CD14-positive monocyte (primary cell): Measurements from ENCODE around the gene SOAT1. TPM values are rescaled to one million over a fixed set of nuclear protein-coding genes. Genes with fewer than 3 reads are reported as not detected.

Experiments used
- DNase-seq, 3 donors: peaks; one replicate each; pipeline ENCODE4 v3.0.0-alpha.2; 2011 to 2022
- H2AFZ ChIP-seq: 2 replicates; pipeline ENCODE4 v1.6.0; 2012; ENCODE audit warnings: mild to moderate bottlenecking, low read depth, low read length, inconsistent platforms; ENCODE audit not compliant: insufficient read depth, poor library complexity, severe bottlenecking
- H3K27ac ChIP-seq, 2 donors: 1 replicate in 1 of 2; 2 replicates in 1 of 2; pipeline ENCODE4 v1.5.1; 2012 to 2013; ENCODE audit warnings: low read length in 2 of 2, control low read depth in 1 of 2, inconsistent platforms in 1 of 2, low read depth in 1 of 2, mild to moderate bottlenecking in 1 of 2
- H3K27me3 ChIP-seq, 2 donors: one replicate each; pipeline versions ENCODE4 v1.6.0 to v1.6.1; 2011 to 2013; ENCODE audit warnings: low read length in 2 of 2; ENCODE audit not compliant: control insufficient read depth in 2 of 2, insufficient read depth in 2 of 2
- H3K36me3 ChIP-seq, 2 donors: replicated peaks in 1 of 2; 1 replicate in 1 of 2; 2 replicates in 1 of 2; pipeline versions ENCODE4 v1.5.1 to v1.6.1; 2012 to 2013; ENCODE audit warnings: low read length in 2 of 2, control low read depth in 1 of 2, inconsistent platforms in 1 of 2, mild to moderate bottlenecking in 1 of 2; ENCODE audit not compliant: insufficient read depth in 2 of 2, control insufficient read depth in 1 of 2
- H3K4me1 ChIP-seq, 2 donors: 1 replicate in 1 of 2; 2 replicates in 1 of 2; pipeline versions ENCODE4 v1.5.1 to v1.6.1; 2012 to 2013; ENCODE audit warnings: low read length in 2 of 2, control low read depth in 1 of 2, inconsistent platforms in 1 of 2, mild to moderate bottlenecking in 1 of 2, moderate library complexity in 1 of 2; ENCODE audit not compliant: insufficient read depth in 2 of 2, control insufficient read depth in 1 of 2
- H3K4me2 ChIP-seq: replicated peaks from 2 replicates; pipeline ENCODE3; 2012; ENCODE audit warnings: low read length, moderate library complexity, mild to moderate bottlenecking; ENCODE audit not compliant: poor library complexity, severe bottlenecking; ENCODE audit errors: extremely low read depth
- H3K4me3 ChIP-seq, 3 experiments: fragments of 200-600 bp in 1 of 3; sonication (generic) in 1 of 3; replicated peaks in 1 of 3; 1 replicate in 2 of 3; 2 replicates in 1 of 3; pipeline ENCODE4 v1.5.1; 2011 to 2013; ENCODE audit warnings: low read length in 3 of 3, mild to moderate bottlenecking in 3 of 3, control low read depth in 2 of 3, low read depth in 2 of 3, inconsistent platforms in 1 of 3, moderate library complexity in 1 of 3
- H3K79me2 ChIP-seq: 2 replicates; pipeline ENCODE4 v1.6.0; 2012; ENCODE audit warnings: mild to moderate bottlenecking, control low read depth, inconsistent platforms, low read length, moderate library complexity; ENCODE audit not compliant: insufficient read depth
- H3K9ac ChIP-seq: 2 replicates; pipeline ENCODE4 v1.6.0; 2017; ENCODE audit warnings: low read length, mild to moderate bottlenecking; ENCODE audit not compliant: insufficient read depth, poor library complexity, severe bottlenecking
- H3K9me3 ChIP-seq, 2 donors: replicated peaks in 1 of 2; 1 replicate in 1 of 2; 2 replicates in 1 of 2; pipeline versions ENCODE4 v1.5.1 to v1.6.1; 2012 to 2013; ENCODE audit warnings: low read length in 2 of 2, control low read depth in 1 of 2; ENCODE audit not compliant: control insufficient read depth in 1 of 2, insufficient read depth in 1 of 2
- H4K20me1 ChIP-seq: 2 replicates; pipeline ENCODE4 v1.6.0; 2012; ENCODE audit warnings: mild to moderate bottlenecking, low read length, control low read depth, moderate library complexity; ENCODE audit not compliant: insufficient read depth
- H3K27ac Mint-ChIP-seq, 7 donors: one replicate each; pipeline ENCODE4 v1.8.0; 2020; ENCODE audit warnings: mild to moderate bottlenecking in 7 of 7, mixed read lengths in 7 of 7, moderate library complexity in 6 of 7, inconsistent platforms in 2 of 7
- H3K27me3 Mint-ChIP-seq, 3 donors: one replicate each; pipeline ENCODE4 v1.8.0; 2021 to 2022; ENCODE audit warnings: low read depth in 3 of 3, mild to moderate bottlenecking in 3 of 3, mixed read lengths in 3 of 3, moderate library complexity in 3 of 3, inconsistent platforms in 1 of 3
- H3K36me3 Mint-ChIP-seq, 2 donors: one replicate each; pipeline ENCODE4 v1.8.0; 2020; ENCODE audit warnings: mixed read lengths in 2 of 2, inconsistent platforms in 1 of 2, mild to moderate bottlenecking in 1 of 2
- H3K4me1 Mint-ChIP-seq: one replicate; pipeline ENCODE4 v1.8.0; 2020; ENCODE audit warnings: mild to moderate bottlenecking, mixed read lengths
- H3K4me3 Mint-ChIP-seq, 2 donors: one replicate each; pipeline ENCODE4 v1.8.0; 2020; ENCODE audit warnings: mild to moderate bottlenecking in 2 of 2, mixed read lengths in 2 of 2, moderate library complexity in 1 of 2
- H3K9me3 Mint-ChIP-seq, 7 donors: one replicate each; pipeline ENCODE4 v1.8.0; 2020 to 2022; ENCODE audit warnings: mixed read lengths in 7 of 7, mild to moderate bottlenecking in 6 of 7, moderate library complexity in 6 of 7, inconsistent platforms in 2 of 7
- CTCF ChIP-seq: fragments of 200-600 bp; IDR thresholded peaks from one replicate; pipeline ENCODE4 v1.8.0; 2022; ENCODE audit warnings: antibody characterized with exemption, mild to moderate bottlenecking
- WGBS: methylation state at CpG from one replicate; pipeline ENCODE4 v1.1.5; 2013; ENCODE audit warnings: missing lambda C conversion rate; ENCODE audit not compliant: insufficient coverage; 5-methylcytosine and 5-hydroxymethylcytosine counted together
- intact Hi-C, 2 donors: fragments of 100-400 bp; cut with micrococcal nuclease; formaldehyde crosslinking; loops; one replicate each; pipeline versions ENCODE4 v1.15.0 to v1.15.1; 2023
- polyA plus RNA-seq, 3 donors: library from polyadenylated mRNA; depleted of rRNA in 1 of 3; unstranded in 2 of 3; stranded (reverse) in 1 of 3; fragments of 300-500 nt in 2 of 3; fragments of >200 nt in 1 of 3; fragmentation: Illumina TruSeq in 2 of 3; gene quantifications; 1 replicate in 2 of 3; 2 replicates in 1 of 3; pipeline ENCODE4 v1.2.3, GENCODE V29; 2012 to 2021

SOAT1 gene
- polyA plus RNA-seq, 3 donors, result 15.8 to 158 (median 105) TPM

- no peak overlapping the region for H3K27ac Mint-ChIP-seq
Measured at GRCh38 chr1:179278920-179279319, 14.7 kb upstream of the SOAT1 start.

GRCh38 chr1:179283992-179284391 is 9.6 kb upstream of the SOAT1 start:
- Histone ChIP-seq H3K9me3 (peaks cover 7% of the 10 kb centered on the region in 2 donors), H3K9ac (no peak overlapping the region), H3K27ac (no peak overlapping the region), H3K36me3 (no peaks in the 10 kb centered on the region), H4K20me1 (no peaks in the 10 kb centered on the region), H2AFZ (no peak overlapping the region), H3K27me3 (no peaks in the 10 kb centered on the region), H3K79me2 (no peaks in the 10 kb centered on the region), H3K4me3 (no peak overlapping the region), H3K4me1 (no peaks in the 10 kb centered on the region), H3K4me2 (no peak overlapping the region)
- DNase-seq, result no peak
- intact Hi-C loops, result no loop called here
- Mint-ChIP-seq H3K4me3 (no peak overlapping the region), H3K4me1 (no peaks in the 10 kb centered on the region), H3K36me3 (no peaks in the 10 kb centered on the region), H3K9me3 (peaks cover 9 to 17% (median 13%) of the 10 kb centered on the region in 7 donors), H3K27me3 (peaks cover 0 to 5% (median 2%) of the 10 kb centered on the region in 3 donors), H3K27ac (no peak overlapping the region)
- no CpG with 5 or more reads among the region's 2 CpGs for WGBS
- no peak for TF ChIP-seq CTCF

More at GRCh38 chr1:179278920-179279319, 14.7 kb upstream of the SOAT1 start:
- H3K9ac ChIP-seq, result no peak overlapping the region
- H3K36me3 ChIP-seq, result no peaks in the 10 kb centered on the region
- H3K27ac ChIP-seq, result no peak overlapping the region
- H3K9me3 ChIP-seq, result peaks cover 7 to 9% of the 10 kb centered on the region in 2 donors
- intact Hi-C loops, result no loop called here
- H3K79me2 ChIP-seq, result no peaks in the 10 kb centered on the region
- H3K27me3 ChIP-seq, result no peaks in the 10 kb centered on the region
- no peak overlapping the region for H3K4me2 ChIP-seq
- no peaks in the 10 kb centered on the region for H3K36me3 Mint-ChIP-seq
- H3K27me3 Mint-ChIP-seq, result peaks cover 0 to 3% (median 0%) of the 10 kb centered on the region in 3 donors
- H3K4me1 ChIP-seq, result no peaks in the 10 kb centered on the region
- no peaks in the 10 kb centered on the region for H3K4me1 Mint-ChIP-seq
- peaks cover 10 to 26% (median 18%) of the 10 kb centered on the region in 7 donors for H3K9me3 Mint-ChIP-seq
- no peak overlapping the region for H2AFZ ChIP-seq
- no peak overlapping the region for H3K4me3 Mint-ChIP-seq
- H4K20me1 ChIP-seq, result no peaks in the 10 kb centered on the region
- 100% methylated on average over 1 of the region's 5 CpGs for WGBS
- no peak overlapping the region for H3K4me3 ChIP-seq
- no peak for DNase-seq
- TF ChIP-seq CTCF, result no peak
